HG02763 (cell line): ENCODE data around the gene ETFA.

Experiments
- ATAC-seq: cut with Tn5 transposase; IDR thresholded peaks from one replicate; pipeline ENCODE4 v1.9.1; 2021; ENCODE audit warnings: mild to moderate bottlenecking, moderate library complexity; ENCODE audit not compliant: unreplicated experiment

The ETFA gene

DNA sequence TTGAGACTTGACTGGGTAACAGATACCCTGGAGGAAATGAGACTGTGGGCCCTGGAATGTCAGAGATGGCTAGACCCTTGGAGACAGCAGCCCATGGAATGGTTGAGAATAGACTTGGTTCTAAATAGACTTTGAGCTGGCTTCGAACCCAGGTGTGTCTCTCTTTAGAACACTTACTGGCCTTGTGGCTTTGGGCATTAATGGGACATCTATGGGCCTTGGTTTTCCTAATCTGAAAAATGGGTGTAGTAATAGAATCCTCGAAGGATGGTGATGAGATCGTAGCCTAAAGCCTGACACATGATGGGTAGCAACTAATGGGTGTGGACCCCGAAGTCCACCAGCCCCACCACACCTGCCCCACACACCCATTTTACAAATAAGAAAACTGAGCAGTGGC, 132.2 kb downstream of the ETFA start:
- no peak for ATAC-seq

DNA sequence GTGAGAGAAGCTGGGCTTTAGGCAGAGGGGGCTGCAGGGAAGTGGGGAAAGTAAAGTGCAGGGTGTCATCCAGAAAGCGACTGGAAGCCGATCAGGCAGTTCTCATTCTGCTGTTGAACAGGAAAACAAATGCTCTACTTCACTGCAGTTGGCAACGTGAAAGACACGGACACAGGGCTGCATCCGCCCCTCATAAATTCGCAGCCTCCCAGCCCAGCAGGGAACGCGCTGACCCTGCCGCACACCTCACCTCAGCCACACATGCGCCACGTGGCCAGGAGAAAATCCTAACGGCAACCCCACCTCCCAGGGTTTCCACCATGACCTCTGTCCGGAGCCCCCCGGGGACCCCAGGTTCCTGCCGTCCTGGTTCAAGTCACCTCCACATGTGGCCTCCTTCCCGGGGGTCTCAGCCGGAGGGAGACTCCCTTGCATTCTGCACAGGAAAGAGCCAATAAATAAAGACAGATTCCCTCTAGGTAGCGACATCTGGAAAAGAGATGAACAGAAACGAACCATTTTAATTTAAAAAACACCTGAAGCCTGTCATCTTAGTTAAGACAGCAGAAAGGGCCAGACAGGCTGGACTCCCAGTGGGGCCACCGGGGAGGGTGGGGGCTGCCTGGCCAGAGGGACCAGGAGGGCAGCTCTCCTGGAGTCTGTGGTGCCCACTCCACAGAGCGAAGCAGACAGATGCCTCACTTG, 132.8 kb downstream of the ETFA start:
- ATAC-seq = no peak

- ATAC-seq = no peak
Observed at GRCh38 chr15:76177491-76178040, 133.7 kb downstream of the ETFA start.

DNA sequence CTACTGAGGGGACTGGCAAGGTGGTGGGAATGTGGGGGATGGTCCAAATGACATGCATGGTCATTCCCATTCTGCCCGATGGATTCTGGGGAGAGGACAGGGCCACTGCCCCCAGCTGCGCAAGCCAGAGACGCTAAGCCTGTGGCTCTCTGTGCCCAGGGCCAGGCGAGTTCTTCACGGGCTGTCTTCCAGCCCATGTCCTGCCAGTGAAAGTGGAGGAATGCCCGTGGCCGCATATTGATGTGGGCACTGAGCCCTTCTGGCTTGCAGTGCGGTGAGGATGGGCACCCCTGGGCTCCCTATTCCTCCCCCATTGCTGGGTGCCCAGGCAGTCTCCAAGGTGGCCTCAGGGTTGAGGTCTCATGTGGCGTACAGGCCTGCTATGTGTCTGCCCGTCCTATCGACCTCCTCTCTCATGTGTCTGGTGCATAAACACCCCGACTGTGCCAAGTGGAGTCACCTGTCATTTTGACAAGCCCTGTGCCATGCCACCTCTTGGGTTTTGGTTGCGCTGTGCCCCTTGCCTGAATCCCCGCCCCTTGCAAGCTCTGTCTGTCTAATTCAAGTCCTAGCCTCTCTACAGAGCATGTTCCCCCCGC, 134.7 kb downstream of the ETFA start:
- no peak for ATAC-seq

GRCh38 chr15:76176059-76176458, 135.2 kb downstream of the ETFA start:
- ATAC-seq = no peak

DNA sequence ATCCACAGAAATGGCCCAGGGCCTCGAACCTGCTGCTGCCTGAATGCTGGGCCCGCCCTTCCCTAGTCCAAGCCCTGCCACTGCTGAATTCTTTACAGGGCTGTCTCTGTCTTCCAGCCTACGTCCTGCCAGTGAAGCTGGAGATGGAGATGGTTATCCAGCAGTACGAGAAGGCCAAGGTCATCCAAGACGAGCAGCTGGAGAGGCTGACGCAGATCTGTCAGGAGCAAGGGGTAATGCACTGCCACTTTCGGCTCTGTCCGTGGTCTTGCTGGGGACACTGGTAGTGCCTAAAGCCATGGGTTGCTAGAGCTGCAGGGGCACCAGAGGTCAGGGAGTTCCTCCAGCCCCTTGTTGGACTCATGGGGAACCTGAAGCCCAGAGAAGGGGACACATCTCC, 135.8 kb downstream of the ETFA start:
- ATAC-seq = no peak

DNA sequence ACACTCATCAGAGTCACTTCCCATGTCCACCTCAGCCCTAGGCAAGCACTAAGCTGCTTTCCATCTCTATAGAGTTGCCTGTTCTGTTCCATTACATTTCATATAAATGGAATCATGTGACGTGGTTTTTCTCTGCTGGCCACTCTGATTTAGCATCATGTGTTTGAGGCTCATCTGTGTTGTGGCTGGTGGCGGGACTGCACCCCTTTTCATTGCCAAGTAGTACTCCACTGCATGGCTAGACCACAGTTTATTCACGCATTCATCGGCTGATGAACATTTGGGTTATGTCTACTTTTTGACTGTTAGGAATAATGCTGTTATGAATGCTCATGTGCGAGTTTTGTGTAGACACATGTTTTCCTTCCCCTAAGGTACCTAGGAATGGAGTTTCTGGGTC, 136.6 kb downstream of the ETFA start:
- ATAC-seq = no peak

GRCh38 chr15:76173317-76173834, 137.9 kb downstream of the ETFA start:
- ATAC-seq = no peak

- ATAC-seq = no peak
Observed at GRCh38 chr15:76172782-76173181, 138.5 kb downstream of the ETFA start.

- ATAC-seq = no peak
Observed at GRCh38 chr15:76169911-76170800, 141.1 kb downstream of the ETFA start.

GRCh38 chr15:76169018-76169417, 142.3 kb downstream of the ETFA start:
- no peak for ATAC-seq

DNA sequence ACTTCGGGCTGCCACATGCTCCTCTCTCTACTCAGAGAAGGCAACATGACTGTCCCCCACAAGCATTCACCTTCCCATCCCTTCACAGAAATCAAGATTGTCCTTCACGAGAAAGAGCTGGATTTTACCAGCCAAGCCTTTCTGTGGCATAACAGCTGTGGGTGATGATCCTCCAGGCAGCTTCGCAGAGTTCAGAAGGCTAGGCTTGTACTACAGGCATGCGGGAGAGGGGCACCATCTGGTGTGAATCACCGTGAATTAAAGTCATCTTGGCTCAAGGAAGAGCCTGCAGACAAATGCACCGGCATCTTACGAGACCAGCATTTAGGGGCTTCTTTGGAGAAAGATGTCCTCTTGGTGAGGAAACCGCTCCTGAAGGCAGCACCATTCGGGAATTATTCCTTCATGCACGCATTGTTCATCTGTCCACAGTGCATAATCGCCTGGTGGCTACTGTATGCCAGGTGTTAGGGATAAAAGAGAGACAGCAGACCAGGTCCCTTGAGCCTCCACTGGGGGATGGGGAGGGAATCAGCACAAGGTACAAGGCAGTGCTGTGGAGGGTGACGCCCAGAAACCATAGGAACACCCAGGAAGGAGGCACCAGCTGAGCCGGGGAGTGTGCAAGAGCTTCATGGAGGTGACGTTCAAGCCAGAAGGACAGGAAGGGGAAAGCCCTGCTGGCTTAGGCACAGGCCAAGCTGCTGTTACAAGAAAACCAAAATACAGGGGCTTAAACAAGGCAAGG, 142.9 kb downstream of the ETFA start:
- ATAC-seq = no peak

DNA sequence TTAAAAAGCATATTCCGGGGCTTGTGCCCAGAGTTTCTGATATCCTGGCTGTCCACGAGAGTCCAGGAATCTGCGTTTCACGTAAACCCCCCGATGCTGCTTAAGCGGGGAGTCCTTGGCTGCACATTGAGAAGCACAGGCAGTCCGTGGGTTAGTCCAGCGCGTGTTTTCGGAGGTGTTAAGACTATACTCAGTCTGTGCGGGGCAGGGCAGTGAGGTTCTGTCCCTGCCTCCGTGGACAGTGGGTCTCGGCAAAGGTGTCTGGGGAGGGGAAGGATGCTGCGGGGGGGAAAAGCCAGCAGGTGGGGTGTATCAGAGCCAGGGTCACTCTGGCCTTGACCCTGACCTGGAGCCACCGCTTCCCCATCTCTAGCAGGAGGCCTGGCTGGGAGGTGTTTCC, 145.3 kb downstream of the ETFA start:
- no peak for ATAC-seq
